Measurements from ENCODE around the gene IFT81. TPM values are rescaled to one million over a fixed set of nuclear protein-coding genes. Genes with fewer than 3 reads are reported as not detected.
"Not testable (repeated sequence)": the region's sequence is repeated elsewhere in the genome, so short reads cannot be mapped to it uniquely, and the experiment has no call there.

The IFT81 gene
- total and polyA plus RNA-seq, 4 experiments from 2014 or later, result 0.57 to 1.3 (median 1.2) TPM

GRCh38 chr12:110117210-110117609, 6.9 kb upstream of the IFT81 start:
- H3K9me3 Mint-ChIP-seq; H3K27me3 ChIP-seq (ENCODE audit: insufficient read depth, low read length); POLR2A ChIA-PET (ENCODE audit: partially characterized antibody); H3K27ac ChIP-seq (ENCODE audit: low read depth, low read length); DNase-seq; H3K36me3 Mint-ChIP-seq; H3K36me3 ChIP-seq (ENCODE audit: insufficient read depth, low read length); H3K27ac Mint-ChIP-seq; H3K4me3 Mint-ChIP-seq; H3K4me3 ChIP-seq (ENCODE audit: low read length in 2 of 2); H3K4me1 Mint-ChIP-seq; intact Hi-C loops (cut with micrococcal nuclease); H3K9me3 ChIP-seq (ENCODE audit: control insufficient read depth in 1 of 2, low read length in 2 of 2); CTCF ChIA-PET (ENCODE audit: partially characterized antibody); H3K4me1 ChIP-seq (ENCODE audit: insufficient read depth, low read length): not testable (repeated sequence)
- peaks cover 10 to 12% of the 10 kb centered on the region in 2 donors for H3K27me3 Mint-ChIP-seq

GRCh38 chr12:110117956-110118685, 6.0 kb upstream of the IFT81 start:
- ChIA-PET POLR2A (ENCODE audit: partially characterized antibody) (no interaction called here), CTCF (ENCODE audit: partially characterized antibody) (no interaction called here)
- Mint-ChIP-seq H3K27me3 (peaks cover 10 to 12% of the 10 kb centered on the region in 2 donors), H3K9me3 (no peaks in the 10 kb centered on the region), H3K36me3 (no peaks in the 10 kb centered on the region), H3K27ac (no peak overlapping the region), H3K4me1 (no peaks in the 10 kb centered on the region), H3K4me3 (no peak overlapping the region)
- Histone ChIP-seq H3K4me1 (ENCODE audit: insufficient read depth, low read length) (no peaks in the 10 kb centered on the region), H3K36me3 (ENCODE audit: insufficient read depth, low read length) (no peaks in the 10 kb centered on the region), H3K4me3 (ENCODE audit: low read length in 2 of 2) (no peak overlapping the region), H3K27me3 (ENCODE audit: insufficient read depth, low read length) (peaks cover 4% of the 10 kb centered on the region), H3K9me3 (ENCODE audit: control insufficient read depth in 1 of 2, low read length in 2 of 2) (no peaks in the 10 kb centered on the region), H3K27ac (ENCODE audit: low read depth, low read length) (no peak overlapping the region)
- intact Hi-C loops (cut with micrococcal nuclease), result no loop called here
- DNase-seq, result no peak

GRCh38 chr12:110122929-110123328, 1.2 kb upstream of the IFT81 start:
- peaks cover 3 to 15% (median 8%) of the 10 kb centered on the region in 4 donors for H3K4me1 Mint-ChIP-seq
- intact Hi-C loops (cut with micrococcal nuclease), result loop anchor here (10.0 kb wide), 1 partner anchor 1068 kb away; the partner anchor contains the start of gene USP30
- H3K27ac ChIP-seq (ENCODE audit: low read depth, low read length), result no peak overlapping the region
- no peak for DNase-seq
- peak overlapping the region in 1 of 7 donors; percentile 76 for H3K27ac Mint-ChIP-seq
- H3K36me3 Mint-ChIP-seq, result no peaks in the 10 kb centered on the region
- H3K9me3 Mint-ChIP-seq, result no peaks in the 10 kb centered on the region
- peaks cover 5 to 10% of the 10 kb centered on the region in 2 donors for H3K27me3 Mint-ChIP-seq
- peaks cover 3% of the 10 kb centered on the region for H3K27me3 ChIP-seq (ENCODE audit: insufficient read depth, low read length)
- no peak overlapping the region for H3K4me3 ChIP-seq (ENCODE audit: low read length in 2 of 2)
- peaks cover 10% of the 10 kb centered on the region for H3K4me1 ChIP-seq (ENCODE audit: insufficient read depth, low read length)
- H3K36me3 ChIP-seq (ENCODE audit: insufficient read depth, low read length), result no peaks in the 10 kb centered on the region
- no peaks in the 10 kb centered on the region for H3K9me3 ChIP-seq (ENCODE audit: control insufficient read depth in 1 of 2, low read length in 2 of 2)
- CTCF ChIA-PET (ENCODE audit: partially characterized antibody), result interaction anchor here (1.0 to 1.8 kb wide), 2 partner anchors 21 to 308 kb away, joined by 3 to 6 read pairs; no protein-coding TSS in a partner anchor
- POLR2A ChIA-PET (ENCODE audit: partially characterized antibody), result no interaction called here
- peak overlapping the region in 1 of 8 donors; percentile 30 for H3K4me3 Mint-ChIP-seq

- peaks cover 3 to 15% (median 8%) of the 10 kb centered on the region in 4 donors for H3K4me1 Mint-ChIP-seq
- no peak for DNase-seq
- no peaks in the 10 kb centered on the region for H3K36me3 Mint-ChIP-seq
- CTCF ChIA-PET (ENCODE audit: partially characterized antibody), result interaction anchor here (0.5 to 1.8 kb wide), 4 partner anchors 9 to 504 kb away, joined by 3 to 7 read pairs (median 4); no protein-coding TSS in a partner anchor
- Histone ChIP-seq H3K27me3 (ENCODE audit: insufficient read depth, low read length) (no peaks in the 10 kb centered on the region), H3K4me3 (ENCODE audit: low read length in 2 of 2) (peak overlapping the region; percentile 29 to 89), H3K9me3 (ENCODE audit: control insufficient read depth in 1 of 2, low read length in 2 of 2) (no peaks in the 10 kb centered on the region), H3K4me1 (ENCODE audit: insufficient read depth, low read length) (peaks cover 10% of the 10 kb centered on the region), H3K36me3 (ENCODE audit: insufficient read depth, low read length) (no peaks in the 10 kb centered on the region), H3K27ac (ENCODE audit: low read depth, low read length) (no peak overlapping the region)
- H3K27me3 Mint-ChIP-seq, result peaks cover 5 to 10% of the 10 kb centered on the region in 2 donors
- peak overlapping the region; percentile 57 to 94 (median 70) for H3K4me3 Mint-ChIP-seq
- H3K9me3 Mint-ChIP-seq, result no peaks in the 10 kb centered on the region
- POLR2A ChIA-PET (ENCODE audit: partially characterized antibody), result interaction anchor here (1.0 to 2.7 kb wide), 6 partner anchors 12 to 326 kb away, joined by 3 to 27 read pairs (median 7); partner anchors contain the start of genes ARPC3 and ATP2A2
- intact Hi-C loops (cut with micrococcal nuclease), result loop anchor here (1.0 to 10.0 kb wide), 4 partner anchors 76 to 1069 kb away; partner anchors contain the start of genes ATP2A2, C12orf76 and USP30
- H3K27ac Mint-ChIP-seq, result peak overlapping the region; percentile 10 to 96 (median 74)
These were observed 263 bp upstream of the IFT81 start for GRCh38 chr12:110123919-110124268.

GRCh38 chr12:110126557-110126956, 2.4 kb downstream of the IFT81 start:
- H3K27me3 ChIP-seq (ENCODE audit: insufficient read depth, low read length), result no peaks in the 10 kb centered on the region
- Mint-ChIP-seq H3K27ac (peak overlapping the region in 4 of 7 donors; percentile 6 to 28 (median 15)), H3K4me1 (peaks cover 3 to 15% (median 8%) of the 10 kb centered on the region in 4 donors), H3K4me3 (peak overlapping the region in 4 of 8 donors; percentile 42 to 68 (median 64)), H3K9me3 (no peaks in the 10 kb centered on the region), H3K27me3 (peaks cover 0 to 2% of the 10 kb centered on the region in 2 donors), H3K36me3 (no peaks in the 10 kb centered on the region)
- no peaks in the 10 kb centered on the region for H3K36me3 ChIP-seq (ENCODE audit: insufficient read depth, low read length)
- H3K4me1 ChIP-seq (ENCODE audit: insufficient read depth, low read length), result peaks cover 10% of the 10 kb centered on the region
- no peak for DNase-seq
- ChIA-PET POLR2A (ENCODE audit: partially characterized antibody) (no interaction called here), CTCF (ENCODE audit: partially characterized antibody) (no interaction called here)
- no peak overlapping the region for H3K4me3 ChIP-seq (ENCODE audit: low read length in 2 of 2)
- H3K9me3 ChIP-seq (ENCODE audit: control insufficient read depth in 1 of 2, low read length in 2 of 2), result no peaks in the 10 kb centered on the region
- intact Hi-C loops (cut with micrococcal nuclease), result loop anchor here (10.0 kb wide), 1 partner anchor 1072 kb away; the partner anchor contains the start of gene USP30
- H3K27ac ChIP-seq (ENCODE audit: low read depth, low read length), result no peak overlapping the region

- no peak overlapping the region for H3K4me3 ChIP-seq (ENCODE audit: low read length in 2 of 2)
- H3K27ac Mint-ChIP-seq, result peak overlapping the region in 2 of 7 donors; percentile 17 to 63
- no peaks in the 10 kb centered on the region for H3K36me3 ChIP-seq (ENCODE audit: insufficient read depth, low read length)
- H3K4me1 ChIP-seq (ENCODE audit: insufficient read depth, low read length), result no peaks in the 10 kb centered on the region
- intact Hi-C loops (cut with micrococcal nuclease), result no loop called here
- H3K4me3 Mint-ChIP-seq, result no peak overlapping the region
- no peaks in the 10 kb centered on the region for H3K9me3 Mint-ChIP-seq
- H3K36me3 Mint-ChIP-seq, result no peaks in the 10 kb centered on the region
- peaks cover 5 to 8% (median 7%) of the 10 kb centered on the region in 4 donors for H3K4me1 Mint-ChIP-seq
- POLR2A ChIA-PET (ENCODE audit: partially characterized antibody), result no interaction called here
- CTCF ChIA-PET (ENCODE audit: partially characterized antibody), result no interaction called here
- DNase-seq, result no peak
- H3K27ac ChIP-seq (ENCODE audit: low read depth, low read length), result no peak overlapping the region
- H3K9me3 ChIP-seq (ENCODE audit: control insufficient read depth in 1 of 2, low read length in 2 of 2), result no peaks in the 10 kb centered on the region
- H3K27me3 Mint-ChIP-seq, result no peaks in the 10 kb centered on the region
- no peaks in the 10 kb centered on the region for H3K27me3 ChIP-seq (ENCODE audit: insufficient read depth, low read length)
These were observed 10.7 kb downstream of the IFT81 start for GRCh38 chr12:110134691-110135411.

- Histone ChIP-seq H3K27me3 (ENCODE audit: insufficient read depth, low read length) (no peaks in the 10 kb centered on the region), H3K4me3 (ENCODE audit: low read length in 2 of 2) (no peak overlapping the region), H3K4me1 (ENCODE audit: insufficient read depth, low read length) (no peaks in the 10 kb centered on the region), H3K27ac (ENCODE audit: low read depth, low read length) (no peak overlapping the region), H3K36me3 (ENCODE audit: insufficient read depth, low read length) (no peaks in the 10 kb centered on the region), H3K9me3 (ENCODE audit: control insufficient read depth in 1 of 2, low read length in 2 of 2) (no peaks in the 10 kb centered on the region)
- CTCF ChIA-PET (ENCODE audit: partially characterized antibody), result no interaction called here
- Mint-ChIP-seq H3K27me3 (no peaks in the 10 kb centered on the region), H3K36me3 (no peaks in the 10 kb centered on the region), H3K4me1 (peaks cover 5 to 9% (median 7%) of the 10 kb centered on the region in 4 donors), H3K9me3 (no peaks in the 10 kb centered on the region), H3K4me3 (no peak overlapping the region), H3K27ac (peak overlapping the region in 1 of 7 donors; percentile 43)
- intact Hi-C loops (cut with micrococcal nuclease), result no loop called here
- DNase-seq, result no peak
- POLR2A ChIA-PET (ENCODE audit: partially characterized antibody), result no interaction called here
These were observed 11.6 kb downstream of the IFT81 start for GRCh38 chr12:110135806-110136205.

Measured in CD4-positive, alpha-beta memory T cell (primary cell).